Measurements from ENCODE around the gene DIO3. TPM values are rescaled to one million over a fixed set of nuclear protein-coding genes. Genes with fewer than 3 reads are reported as not detected.

The DIO3 gene
- polyA plus RNA-seq, 1 experiment: not detected

DNA sequence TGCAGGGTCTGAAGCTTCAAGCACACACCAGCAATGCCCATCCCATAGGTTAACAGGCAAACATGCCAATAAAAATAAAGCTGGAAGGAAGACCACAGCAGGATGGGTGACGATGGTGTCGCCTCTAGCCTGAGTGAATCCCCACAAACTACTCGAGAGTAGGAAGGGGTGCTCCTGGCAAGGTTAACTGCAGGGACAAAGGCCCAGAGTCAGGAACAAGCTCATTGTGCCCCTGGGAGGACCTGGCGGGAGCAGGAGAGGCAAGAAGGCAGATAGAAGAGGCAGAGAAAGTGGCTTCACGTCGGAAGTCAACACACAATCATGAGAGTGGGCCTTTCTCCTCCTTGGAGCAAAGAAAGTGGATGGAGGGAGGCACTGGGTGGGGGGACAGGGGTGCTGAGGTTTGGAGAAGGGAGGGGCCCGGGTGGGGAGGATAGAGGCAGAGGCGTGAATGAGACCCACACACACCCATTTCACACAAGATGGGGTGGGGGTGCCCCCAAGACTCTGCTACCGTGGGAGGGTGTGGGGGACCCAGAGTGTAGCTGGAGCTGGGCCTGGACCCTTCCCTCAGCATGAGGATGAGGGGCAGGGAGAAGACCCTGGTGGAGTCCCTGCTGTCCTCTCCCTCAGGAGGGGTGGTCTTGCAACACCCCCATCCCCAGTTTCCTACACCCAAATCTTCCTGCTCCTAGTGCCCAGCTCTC is 43.1 kb downstream of the DIO3 start:
- Histone ChIP-seq H3K4me3 (ENCODE audit: low read depth, low read length) (no peak overlapping the region), H3K9me3 (ENCODE audit: control insufficient read depth, insufficient read depth, low read length) (no peaks in the 10 kb centered on the region), H3K27me3 (ENCODE audit: control insufficient read depth, insufficient read depth, low read length) (peaks cover 11% of the 10 kb centered on the region), H3K27ac (ENCODE audit: low read depth, low read length) (no peak overlapping the region)
- DNase-seq (ENCODE audit: low read depth, low spot score): no peak
- TF ChIP-seq CTCF (IDR thresholded peaks at IDR 0.05; ENCODE audit: low read depth, low read length): no peak
- ChIA-PET CTCF (no interaction called here), POLR2A (no interaction called here)

DNA sequence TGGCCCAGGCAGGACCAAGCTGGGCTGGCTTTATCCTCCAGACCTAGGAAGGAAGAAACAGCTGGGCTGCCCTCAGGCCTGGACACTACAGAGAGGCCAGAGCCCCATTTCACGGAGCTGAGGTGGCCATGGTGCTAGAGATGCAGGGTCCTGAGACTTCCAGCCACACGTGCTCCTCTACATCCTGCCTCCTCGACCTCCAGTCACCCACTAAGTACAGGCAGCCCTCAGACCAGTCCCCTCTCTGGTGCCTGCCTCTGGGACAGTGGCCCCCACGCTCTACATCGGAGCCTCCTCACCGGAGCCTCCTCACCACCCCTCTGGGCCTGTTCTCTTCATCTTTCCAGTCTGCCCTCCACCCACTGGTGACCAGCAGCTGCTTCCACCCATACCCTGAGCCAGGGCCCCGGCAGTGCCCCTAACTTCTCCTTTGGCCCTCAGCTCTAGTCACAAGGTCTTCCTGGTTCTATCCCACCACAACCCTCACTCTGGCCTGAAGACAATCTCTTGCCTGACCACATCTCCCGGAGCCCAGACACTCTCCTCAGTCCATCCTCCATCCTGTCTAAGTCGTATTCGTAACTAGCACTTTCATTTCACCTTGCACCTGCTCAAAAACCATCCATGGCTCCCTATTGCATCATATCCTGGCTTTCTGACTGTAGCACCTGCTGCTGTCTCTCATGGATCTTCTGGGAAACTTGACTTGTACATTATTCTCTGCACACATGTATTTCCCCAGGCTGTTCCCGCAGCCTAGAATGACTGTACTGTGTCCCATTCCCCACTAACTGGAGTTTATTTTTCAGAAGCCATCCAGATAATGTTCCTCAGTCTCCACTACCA is 43.9 kb downstream of the DIO3 start:
- ChIA-PET CTCF (no interaction called here), POLR2A (interaction anchor here (0.5 kb wide), 1 partner anchor 206 kb away, joined by 9 read pairs; no protein-coding TSS in a partner anchor)
- peaks cover 11% of the 10 kb centered on the region for H3K27me3 ChIP-seq (ENCODE audit: control insufficient read depth, insufficient read depth, low read length)
- no peak overlapping the region for H3K27ac ChIP-seq (ENCODE audit: low read depth, low read length)
- TF ChIP-seq CTCF (IDR thresholded peaks at IDR 0.05; ENCODE audit: low read depth, low read length): no peak
- no peaks in the 10 kb centered on the region for H3K9me3 ChIP-seq (ENCODE audit: control insufficient read depth, insufficient read depth, low read length)
- H3K4me3 ChIP-seq (ENCODE audit: low read depth, low read length): no peak overlapping the region
- no peak for DNase-seq (ENCODE audit: low read depth, low spot score)

DNA sequence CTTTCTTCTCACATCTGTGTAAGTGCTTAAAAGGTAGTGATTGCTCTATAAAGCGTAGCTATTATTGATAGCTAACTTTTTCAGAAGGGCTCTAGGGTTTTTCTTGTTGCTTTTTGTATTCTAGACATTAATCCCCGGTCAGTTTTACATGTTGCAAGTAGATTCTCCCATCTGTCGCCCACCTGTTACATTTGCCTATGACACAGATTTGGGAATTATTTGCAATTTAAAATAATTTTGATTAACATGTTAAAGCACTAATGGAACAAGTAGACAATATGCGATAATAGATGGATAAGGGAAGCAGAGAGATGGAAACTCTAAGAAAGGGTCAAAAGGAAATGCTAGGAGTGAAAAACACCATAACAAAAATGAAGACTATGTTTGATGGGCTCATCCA is 44.5 kb downstream of the DIO3 start:
- Histone ChIP-seq H3K27ac (ENCODE audit: low read depth, low read length) (no peak overlapping the region), H3K27me3 (ENCODE audit: control insufficient read depth, insufficient read depth, low read length) (peaks cover 11% of the 10 kb centered on the region), H3K9me3 (ENCODE audit: control insufficient read depth, insufficient read depth, low read length) (no peaks in the 10 kb centered on the region), H3K4me3 (ENCODE audit: low read depth, low read length) (no peak overlapping the region)
- ChIA-PET POLR2A (no interaction called here), CTCF (no interaction called here)
- no peak for TF ChIP-seq CTCF (IDR thresholded peaks at IDR 0.05; ENCODE audit: low read depth, low read length)
- no peak for DNase-seq (ENCODE audit: low read depth, low spot score)

Other genes starting within 250 kb of the DIO3 start
- 108 and 140 TPM in 2 replicates for gene PPP2R5C, start 200.2 kb downstream of the DIO3 start, polyA plus RNA-seq (2011; rRNA removed)

All from AG04450 (cell line).